ENCODE results near the gene NIPAL3.

NIPAL3 gene

GRCh38 chr1:24383381-24383940 is 32.1 kb upstream of the NIPAL3 start:
- H3K36me3 Mint-ChIP-seq (ENCODE audit: low read depth), result peaks cover 28% of the 10 kb centered on the region
- no peak overlapping the region for H3K4me3 Mint-ChIP-seq
- no peak overlapping the region for H3K27ac Mint-ChIP-seq
- no peaks in the 10 kb centered on the region for H3K9me3 Mint-ChIP-seq
- no peak for TF ChIP-seq CTCF (IDR thresholded peaks at IDR 0.05; ENCODE audit: unreplicated experiment in 3 of 3)
- H3K4me1 Mint-ChIP-seq, result peaks cover 13% of the 10 kb centered on the region
- H3K27me3 Mint-ChIP-seq (ENCODE audit: low read depth), result peaks cover 10% of the 10 kb centered on the region

- no peak overlapping the region for H3K4me3 Mint-ChIP-seq
- no peak overlapping the region for H3K27ac Mint-ChIP-seq
Measured at GRCh38 chr1:24384251-24385090, 31.1 kb upstream of the NIPAL3 start.

GRCh38 chr1:24385160-24385940 is 30.3 kb upstream of the NIPAL3 start:
- Mint-ChIP-seq H3K4me1 (peaks cover 19% of the 10 kb centered on the region), H3K36me3 (ENCODE audit: low read depth) (peaks cover 21% of the 10 kb centered on the region), H3K4me3 (no peak overlapping the region), H3K9me3 (no peaks in the 10 kb centered on the region), H3K27ac (no peak overlapping the region), H3K27me3 (ENCODE audit: low read depth) (peaks cover 10% of the 10 kb centered on the region)
- peak in 2 of 3 experiments; percentile 11 to 17 for TF ChIP-seq CTCF (IDR thresholded peaks at IDR 0.05; ENCODE audit: unreplicated experiment in 3 of 3)

More at GRCh38 chr1:24384251-24385090, 31.1 kb upstream of the NIPAL3 start:
- Mint-ChIP-seq H3K27me3 (ENCODE audit: low read depth) (peaks cover 10% of the 10 kb centered on the region), H3K9me3 (no peaks in the 10 kb centered on the region), H3K4me1 (peaks cover 13% of the 10 kb centered on the region), H3K36me3 (ENCODE audit: low read depth) (peaks cover 23% of the 10 kb centered on the region)
- TF ChIP-seq CTCF (IDR thresholded peaks at IDR 0.05; ENCODE audit: unreplicated experiment in 3 of 3), result no peak

GRCh38 chr1:24386241-24386640 is 29.4 kb upstream of the NIPAL3 start:
- Mint-ChIP-seq H3K4me3 (no peak overlapping the region), H3K27me3 (ENCODE audit: low read depth) (peaks cover 13% of the 10 kb centered on the region), H3K4me1 (peaks cover 21% of the 10 kb centered on the region), H3K9me3 (no peaks in the 10 kb centered on the region), H3K36me3 (ENCODE audit: low read depth) (peaks cover 20% of the 10 kb centered on the region), H3K27ac (no peak overlapping the region)
- no peak for TF ChIP-seq CTCF (IDR thresholded peaks at IDR 0.05; ENCODE audit: unreplicated experiment in 3 of 3)

- Mint-ChIP-seq H3K27me3 (ENCODE audit: low read depth) (peaks cover 11% of the 10 kb centered on the region), H3K27ac (no peak overlapping the region), H3K36me3 (ENCODE audit: low read depth) (peaks cover 15% of the 10 kb centered on the region), H3K4me3 (no peak overlapping the region), H3K9me3 (no peaks in the 10 kb centered on the region), H3K4me1 (peaks cover 28% of the 10 kb centered on the region)
- TF ChIP-seq CTCF (IDR thresholded peaks at IDR 0.05; ENCODE audit: unreplicated experiment in 3 of 3), result no peak
Measured at GRCh38 chr1:24386931-24387330, 28.7 kb upstream of the NIPAL3 start.

Measured in nephron (organoid).